Liver (tissue), 9 donors: Measurements from ENCODE around the gene CFAP54. TPM values are rescaled to one million over a fixed set of nuclear protein-coding genes. Genes with fewer than 3 reads are reported as not detected.

Experiments
- DNase-seq: peaks from one replicate; pipeline ENCODE4 v3.0.0-alpha.2; 2017; ENCODE audit warnings: low spot score
- H3K27ac ChIP-seq, 2 donors: one replicate each; pipeline ENCODE4 v1.7.0; 2013; ENCODE audit warnings: inconsistent platforms in 2 of 2, low read length in 2 of 2, control low read depth in 1 of 2, low read depth in 1 of 2, mild to moderate bottlenecking in 1 of 2
- H3K27me3 ChIP-seq, 4 donors: one replicate each; pipeline versions ENCODE4 v1.6.1 to v1.7.0; 2013; ENCODE audit warnings: low read length in 3 of 4, inconsistent platforms in 1 of 4, mild to moderate bottlenecking in 1 of 4, moderate library complexity in 1 of 4; ENCODE audit not compliant: control insufficient read depth in 4 of 4, insufficient read depth in 4 of 4
- H3K36me3 ChIP-seq, 4 donors: one replicate each; pipeline versions ENCODE4 v1.6.1 to v1.7.0; 2013; ENCODE audit warnings: low read length in 3 of 4, mild to moderate bottlenecking in 3 of 4, low read depth in 1 of 4, moderate library complexity in 1 of 4; ENCODE audit not compliant: control insufficient read depth in 4 of 4, insufficient read depth in 3 of 4
- H3K4me1 ChIP-seq, 4 donors: one replicate each; pipeline versions ENCODE4 v1.6.1 to v1.7.0; 2013; ENCODE audit warnings: low read length in 3 of 4, mild to moderate bottlenecking in 3 of 4, moderate library complexity in 1 of 4; ENCODE audit not compliant: control insufficient read depth in 4 of 4, insufficient read depth in 4 of 4
- H3K4me3 ChIP-seq, 3 donors: one replicate each; pipeline versions ENCODE4 v1.6.1 to v1.7.0; 2013; ENCODE audit warnings: low read length in 3 of 3, control low read depth in 1 of 3, low read depth in 1 of 3, mild to moderate bottlenecking in 1 of 3
- H3K9ac ChIP-seq, 2 donors: one replicate each; pipeline ENCODE4 v1.7.0; 2013; ENCODE audit warnings: low read length in 2 of 2, mild to moderate bottlenecking in 2 of 2, moderate library complexity in 2 of 2, control low read depth in 1 of 2, low read depth in 1 of 2
- H3K9me3 ChIP-seq, 4 donors: one replicate each; pipeline versions ENCODE4 v1.6.1 to v1.7.0; 2013; ENCODE audit warnings: low read length in 3 of 4; ENCODE audit not compliant: control insufficient read depth in 4 of 4
- CTCF ChIP-seq: fragments of 150-350 bp; IDR thresholded peaks from 2 replicates; pipeline ENCODE4 v1.5.1; 2017; ENCODE audit warnings: improper control_type of control experiment, low read depth, low read length; ENCODE audit not compliant: missing input control
- FOXA1 ChIP-seq: IDR thresholded peaks from 2 replicates; pipeline ENCODE4 v1.6.1; 2016; ENCODE audit warnings: antibody characterized with exemption
- FOXA2 ChIP-seq: IDR thresholded peaks from 2 replicates; pipeline ENCODE4 v1.6.1; 2016; ENCODE audit warnings: antibody characterized with exemption
- GABPA ChIP-seq, 2 donors: IDR thresholded peaks in 1 of 2; conservative IDR thresholded peaks in 1 of 2; 2 replicates each; pipeline ENCODE4 v1.6.1; 2016; ENCODE audit warnings: antibody characterized with exemption in 2 of 2, mild to moderate bottlenecking in 1 of 2, moderate library complexity in 1 of 2
- HNF4A ChIP-seq, 2 donors: conservative IDR thresholded peaks; 2 replicates each; pipeline ENCODE4 v1.6.1; 2016; ENCODE audit warnings: antibody characterized with exemption in 2 of 2, mild to moderate bottlenecking in 2 of 2
- HNF4G ChIP-seq: IDR thresholded peaks from 2 replicates; pipeline ENCODE4 v1.6.1; 2016; ENCODE audit warnings: antibody characterized with exemption
- JUND ChIP-seq, 2 donors: IDR thresholded peaks; 2 replicates each; pipeline ENCODE4 v1.6.1; 2016; ENCODE audit warnings: antibody characterized with exemption in 2 of 2
- MAX ChIP-seq: IDR thresholded peaks from 2 replicates; pipeline ENCODE4 v1.6.1; 2016; ENCODE audit warnings: antibody characterized with exemption
- RAD21 ChIP-seq, 2 donors: IDR thresholded peaks; 2 replicates each; pipeline ENCODE4 v1.6.1; 2016; ENCODE audit warnings: antibody characterized with exemption in 2 of 2, mild to moderate bottlenecking in 2 of 2
- REST ChIP-seq: IDR thresholded peaks from 2 replicates; pipeline ENCODE4 v1.6.1; 2016; ENCODE audit warnings: antibody characterized with exemption, mild to moderate bottlenecking
- RXRA ChIP-seq, 2 donors: IDR thresholded peaks; 2 replicates each; pipeline ENCODE4 v1.6.1; 2017 to 2018; ENCODE audit warnings: antibody characterized with exemption in 2 of 2, mild to moderate bottlenecking in 1 of 2
- TAF1 ChIP-seq: conservative IDR thresholded peaks from 2 replicates; pipeline ENCODE4 v1.6.1; 2016; ENCODE audit warnings: antibody characterized with exemption, mild to moderate bottlenecking
- YY1 ChIP-seq: IDR thresholded peaks from 2 replicates; pipeline ENCODE4 v1.6.1; 2016; ENCODE audit warnings: antibody characterized with exemption, mild to moderate bottlenecking
- ZBTB33 ChIP-seq: IDR thresholded peaks from 2 replicates; pipeline ENCODE4 v1.6.1; 2016; ENCODE audit warnings: antibody characterized with exemption
- polyA plus RNA-seq, 2 donors: library from polyadenylated mRNA; stranded (reverse) in 1 of 2; unstranded in 1 of 2; fragments of 200-250 nt in 1 of 2; fragments of >200 nt in 1 of 2; fragmentation: Nextera tagmentation in 1 of 2; extraction: Ambion mirVana in 1 of 2; gene quantifications; one replicate each; pipeline versions ENCODE4 v1.2.1 to v1.2.3, GENCODE V29; 2013 to 2015
- total RNA-seq, 2 donors: library from RNA; depleted of rRNA; stranded (reverse); fragments of >200 nt; gene quantifications; one replicate each; pipeline ENCODE4 v1.2.3, GENCODE V29; 2014
- donor health status: healthy.
- donor health status: healthy.
- donor health status: healthy.
- donor health status: healthy.
- donor health status: healthy.

Gene CFAP54
- total and polyA plus RNA-seq, 4 donors, result 0.01 to 0.19 (median 0.15) TPM

GRCh38 chr12:96501908-96502307 is 12.5 kb downstream of the CFAP54 start (continued):
- TF ChIP-seq REST (no peak), FOXA2 (no peak), RAD21 (IDR thresholded peaks at IDR 0.05) (no peak), FOXA1 (no peak), YY1 (no peak), RXRA (IDR thresholded peaks at IDR 0.05) (no peak), MAX (no peak)

- no peak overlapping the region for H3K27ac ChIP-seq
- no peak overlapping the region for H3K4me3 ChIP-seq
- DNase-seq, result no peak
- no peak for TF ChIP-seq TAF1
- TF ChIP-seq HNF4A (conservative IDR thresholded peaks at IDR 0.05), result no peak
- no peak for TF ChIP-seq HNF4G
- no peak for TF ChIP-seq JUND (IDR thresholded peaks at IDR 0.05)
- TF ChIP-seq CTCF, result no peak
- TF ChIP-seq FOXA1, result no peak
- no peak for TF ChIP-seq RAD21 (IDR thresholded peaks at IDR 0.05)
- no peak for TF ChIP-seq REST
- no peak for TF ChIP-seq MAX
- no peak for TF ChIP-seq GABPA (IDR thresholded peaks at IDR 0.05 in 1 of 2, conservative IDR thresholded peaks at IDR 0.05 in 1 of 2)
- TF ChIP-seq FOXA2, result no peak
- TF ChIP-seq RXRA (IDR thresholded peaks at IDR 0.05), result no peak
- no peak for TF ChIP-seq ZBTB33
- H3K36me3 ChIP-seq, result no peaks in the 10 kb centered on the region
- no peaks in the 10 kb centered on the region for H3K4me1 ChIP-seq
- no peak overlapping the region for H3K9ac ChIP-seq
- H3K9me3 ChIP-seq, result no peaks in the 10 kb centered on the region
- no peaks in the 10 kb centered on the region for H3K27me3 ChIP-seq
Observed at GRCh38 chr12:96502477-96502876, 13.1 kb downstream of the CFAP54 start.
